K562 (cell line): ENCODE data around the gene ZNF513. TPM values are rescaled to one million over a fixed set of nuclear protein-coding genes. Genes with fewer than 3 reads are reported as not detected.

ENCODE experiments used
- FIP1L1 ChIP-seq: fragments of 200-400 bp; formaldehyde crosslinking; IDR thresholded peaks from 2 replicates; pipeline ENCODE4 v1.6.1; 2018; ENCODE audit warnings: mild to moderate bottlenecking, low read depth, low read length; ENCODE audit not compliant: poor library complexity, severe bottlenecking
- GABPB2 ChIP-seq: fragments of 250-450 bp; sonication (Bioruptor Pico); conservative IDR thresholded peaks from 2 replicates; pipeline ENCODE4 v1.5.1; 2021; ENCODE audit warnings: mild to moderate bottlenecking
- MAFG ChIP-seq: fragments of 450-650 bp; conservative IDR thresholded peaks from 2 replicates; pipeline ENCODE4 v1.6.1; 2016; ENCODE audit warnings: missing genetic modification characterization, missing compliant biosample characterization
- MTA3 ChIP-seq: fragments of 450-650 bp; formaldehyde crosslinking; IDR thresholded peaks from 2 replicates; pipeline ENCODE4 v1.6.1; 2017; ENCODE audit warnings: mild to moderate bottlenecking, borderline replicate concordance
- MYNN ChIP-seq, 2 experiments: sonication (generic); formaldehyde crosslinking in 1 of 2; IDR thresholded peaks; 2 replicates each; pipeline versions ENCODE4 v1.5.0 to v1.6.1; 2016 to 2020; ENCODE audit warnings: antibody characterized with exemption in 1 of 2, missing genetic modification reagents in 1 of 2
- NCOA1 ChIP-seq: fragments of 450-650 bp; IDR thresholded peaks from 2 replicates; pipeline ENCODE4 v1.6.1; 2016; ENCODE audit warnings: low read depth
- NR2F6 ChIP-seq: fragments of 450-650 bp; formaldehyde crosslinking; IDR thresholded peaks from 2 replicates; pipeline ENCODE4 v1.4.0; 2020; ENCODE audit warnings: mild to moderate bottlenecking
- NR3C1 ChIP-seq: sonication (generic); formaldehyde crosslinking; IDR thresholded peaks from 2 replicates; pipeline ENCODE4 v1.8.1; 2022; ENCODE audit warnings: missing genetic modification reagents
- RB1 ChIP-seq: fragments of 450-650 bp; IDR thresholded peaks from 2 replicates; pipeline ENCODE4 v1.6.1; 2017; ENCODE audit warnings: low read depth, mild to moderate bottlenecking
- SMARCA5 ChIP-seq: fragments of 450-650 bp; IDR thresholded peaks from 2 replicates; pipeline ENCODE4 v1.6.1; 2016
- SOX6 ChIP-seq: fragments of 450-650 bp; IDR thresholded peaks from 2 replicates; pipeline ENCODE4 v1.6.1; 2014; ENCODE audit warnings: mild to moderate bottlenecking
- TAF7 ChIP-seq: fragments of 450-650 bp; IDR thresholded peaks from 2 replicates; pipeline ENCODE4 v1.6.1; 2016; ENCODE audit warnings: missing genetic modification characterization, missing compliant biosample characterization
- ZBTB40 ChIP-seq, 2 experiments: fragments of 450-650 bp in 1 of 2; sonication (generic) in 1 of 2; formaldehyde crosslinking in 1 of 2; IDR thresholded peaks; 2 replicates each; pipeline versions ENCODE4 v1.7.1 to v1.9.0; 2016 to 2022; ENCODE audit warnings: inconsistent platforms in 1 of 2, mild to moderate bottlenecking in 1 of 2, missing genetic modification reagents in 1 of 2
- ZBTB9 ChIP-seq: fragments of 450-650 bp; formaldehyde crosslinking; IDR thresholded peaks from 2 replicates; pipeline ENCODE4 v1.4.0; 2020; ENCODE audit warnings: mild to moderate bottlenecking, moderate library complexity
- polyA plus RNA-seq, 8 experiments: library from polyadenylated mRNA; depleted of rRNA in 4 of 8; stranded (reverse) in 5 of 8; unstranded in 3 of 8; fragments of >200 nt; fragmentation: Nextera tagmentation in 2 of 8; fragmentation: Illumina TruSeq in 1 of 8; extraction: Ambion mirVana in 2 of 8; extraction: Trizol in 1 of 8; gene quantifications; 2 replicates each; pipeline versions ENCODE4 v1.2.1 to v1.2.3, GENCODE V29; 2011 to 2014; ENCODE audit warnings: inconsistent platforms in 1 of 8, missing spikeins in 1 of 8
- total RNA-seq, 7 experiments: library from RNA; depleted of rRNA in 6 of 7; stranded (reverse); fragments of >200 nt in 6 of 7; fragmentation: Illumina TruSeq in 2 of 7; extraction: Trizol in 2 of 7; gene quantifications; 2 replicates each; pipeline versions ENCODE4 v1.2.1 to v1.2.3, GENCODE V29; 2011 to 2021; ENCODE audit warnings: low replicate concordance in 1 of 7
- TF ChIP-seq, protein P1 (sequence below): fragments of 450-650 bp; IDR thresholded peaks from 2 replicates; pipeline ENCODE4 v1.6.1; 2017; ENCODE audit warnings: antibody characterized with exemption

Gene ZNF513
- total and polyA plus RNA-seq, 9 of the 15 experiments (the other 6 are each of a cell fraction or from before 2014, with no cell fraction given) = 0.04 to 13.6 (median 4.4) TPM

DNA sequence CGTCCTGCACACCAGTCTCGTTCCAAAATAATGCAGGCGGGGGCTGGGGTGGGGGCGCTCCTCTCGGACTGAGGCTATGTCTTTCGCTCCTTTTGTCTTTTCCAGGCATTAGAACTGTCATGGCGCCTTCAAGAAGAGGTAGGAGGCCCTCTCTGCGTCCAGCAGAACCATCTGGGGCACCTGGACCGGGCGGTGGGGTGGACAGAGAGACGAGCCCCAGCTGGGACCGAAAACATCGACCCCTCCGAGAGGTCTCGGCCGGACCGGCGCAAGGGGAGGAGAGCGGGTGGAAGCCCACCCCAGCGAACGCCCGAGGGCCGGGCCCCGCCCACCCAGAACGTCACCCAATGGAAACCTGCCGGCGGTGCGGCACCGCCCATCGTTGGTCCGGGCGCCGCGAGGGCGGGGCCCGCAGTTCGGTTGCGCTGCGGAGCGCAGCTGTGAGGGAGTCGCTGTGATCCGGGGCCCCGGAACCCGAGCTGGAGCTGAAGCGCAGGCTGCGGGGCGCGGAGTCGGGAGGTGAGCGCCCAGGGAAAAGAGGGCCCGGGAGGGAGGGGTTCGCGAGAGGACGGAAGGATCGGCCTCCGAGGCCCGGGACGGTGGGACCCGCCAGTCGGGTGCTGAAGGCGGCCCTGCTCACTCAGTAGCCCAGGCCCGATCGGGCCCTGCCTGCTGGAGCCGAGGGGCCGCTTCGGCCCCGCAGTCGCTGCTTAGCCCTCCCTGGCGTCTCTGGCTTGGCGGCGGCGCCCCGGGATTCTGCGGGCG is 47.9 kb upstream of the ZNF513 start, which contains the start of gene NRBP1 (continued):
- no peak; the same call in 1 of the 2 replicates for TF ChIP-seq ZBTB9 (CRISPR knock-in tag)
- TF ChIP-seq NR3C1 = 0 out of 2 replicates have a peak, but pooled peaks have one; percentile 60
- TF ChIP-seq GABPB2 (CRISPR knock-in tag) = no peak
- TF ChIP-seq MYNN (IDR thresholded peaks at IDR 0.05) = no peak
- 0 out of 2 replicates have a peak, but pooled peaks have one; percentile 62 for TF ChIP-seq MYNN (CRISPR knock-in tag; IDR thresholded peaks at IDR 0.05)
- TF ChIP-seq, protein P1, sequence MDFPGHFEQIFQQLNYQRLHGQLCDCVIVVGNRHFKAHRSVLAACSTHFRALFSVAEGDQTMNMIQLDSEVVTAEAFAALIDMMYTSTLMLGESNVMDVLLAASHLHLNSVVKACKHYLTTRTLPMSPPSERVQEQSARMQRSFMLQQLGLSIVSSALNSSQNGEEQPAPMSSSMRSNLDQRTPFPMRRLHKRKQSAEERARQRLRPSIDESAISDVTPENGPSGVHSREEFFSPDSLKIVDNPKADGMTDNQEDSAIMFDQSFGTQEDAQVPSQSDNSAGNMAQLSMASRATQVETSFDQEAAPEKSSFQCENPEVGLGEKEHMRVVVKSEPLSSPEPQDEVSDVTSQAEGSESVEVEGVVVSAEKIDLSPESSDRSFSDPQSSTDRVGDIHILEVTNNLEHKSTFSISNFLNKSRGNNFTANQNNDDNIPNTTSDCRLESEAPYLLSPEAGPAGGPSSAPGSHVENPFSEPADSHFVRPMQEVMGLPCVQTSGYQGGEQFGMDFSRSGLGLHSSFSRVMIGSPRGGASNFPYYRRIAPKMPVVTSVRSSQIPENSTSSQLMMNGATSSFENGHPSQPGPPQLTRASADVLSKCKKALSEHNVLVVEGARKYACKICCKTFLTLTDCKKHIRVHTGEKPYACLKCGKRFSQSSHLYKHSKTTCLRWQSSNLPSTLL = no peak
- TF ChIP-seq NCOA1 = 0 out of 2 replicates have a peak, but pooled peaks have one; percentile 28
- no peak for TF ChIP-seq NR2F6 (CRISPR knock-in tag)
- no peak; the same call in 1 of the 2 replicates for TF ChIP-seq MTA3
- TF ChIP-seq ZBTB40 (IDR thresholded peaks at IDR 0.05) = peak; percentile 55; the same call in 1 of the 2 replicates
- no peak for TF ChIP-seq ZBTB40 (CRISPR knock-in tag; IDR thresholded peaks at IDR 0.05)
- TF ChIP-seq SMARCA5 = no peak
- peak; percentile 43 for TF ChIP-seq RB1
- 0 out of 2 replicates have a peak, but pooled peaks have one; percentile 24 for TF ChIP-seq SOX6
- no peak for TF ChIP-seq MAFG
- peak; percentile 34 for TF ChIP-seq TAF7 (tag)
- peak; percentile 60 for TF ChIP-seq FIP1L1
